HG03045 (cell line): ENCODE results near the gene DPEP3.

ENCODE experiments used
- ATAC-seq: cut with Tn5 transposase; IDR thresholded peaks from one replicate; pipeline ENCODE4 v1.9.1; 2021; ENCODE audit warnings: mild to moderate bottlenecking, moderate library complexity; ENCODE audit not compliant: unreplicated experiment

The DPEP3 gene

DNA sequence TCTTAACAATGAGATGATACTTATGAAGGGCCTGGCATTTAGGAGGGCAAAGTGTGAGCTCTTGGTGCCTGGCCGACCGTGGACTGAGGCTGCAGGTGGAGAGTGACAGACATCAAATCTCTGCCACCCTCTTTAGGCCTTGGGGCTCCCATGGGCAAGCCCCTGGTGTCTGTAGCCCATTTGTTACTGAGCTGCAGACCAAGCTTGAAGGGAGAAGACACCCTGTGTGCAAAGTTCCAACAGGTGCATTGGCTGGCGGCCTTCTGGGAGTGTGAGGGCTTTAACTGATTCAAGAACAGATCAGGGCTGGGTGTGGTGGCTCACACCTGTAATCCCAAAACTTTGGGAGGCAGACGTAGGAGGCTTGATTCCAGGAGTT lies 47.8 kb downstream of the DPEP3 start:
- no peak for ATAC-seq

DNA sequence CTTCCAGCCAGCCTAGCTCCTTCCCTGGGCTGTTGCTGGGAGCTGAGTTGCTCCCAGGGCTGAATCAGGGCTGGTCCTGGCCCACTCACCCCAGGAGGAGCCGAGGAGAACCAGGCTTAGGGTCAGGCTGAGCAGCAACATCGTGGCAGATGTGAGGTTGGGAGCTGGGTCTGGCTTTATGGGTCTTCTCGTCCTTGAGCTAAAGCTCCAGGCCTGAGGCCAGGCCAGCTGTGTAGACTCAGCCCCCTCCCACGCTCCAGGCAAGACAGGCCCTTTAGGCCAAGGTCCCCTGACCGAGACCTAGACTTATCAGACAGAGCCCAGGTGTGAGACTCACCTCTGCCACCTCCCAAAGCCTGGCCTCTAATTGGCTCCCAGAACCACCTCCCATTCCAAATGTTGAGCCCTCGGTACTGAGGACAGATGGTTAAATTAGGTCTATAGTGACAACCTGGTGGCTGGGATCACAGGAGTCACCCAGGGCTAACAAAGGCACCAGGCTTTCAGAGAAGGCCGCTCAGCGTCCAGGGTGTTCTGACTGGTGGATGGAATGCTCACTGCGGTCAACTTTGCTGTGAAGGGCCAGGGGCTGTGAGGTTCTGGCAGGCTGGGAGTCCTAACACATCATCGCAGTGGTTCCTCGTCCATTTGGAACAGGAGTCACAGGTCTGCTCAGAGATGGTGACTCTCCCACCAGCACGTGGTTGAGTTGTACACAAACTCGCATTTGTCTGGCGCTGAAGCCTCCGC lies 48.4 kb downstream of the DPEP3 start, which contains the start of gene CTRL:
Gene CTRL (minus strand): TSS at position 151 of the 750 bp plus-strand sequence. CDS start 10 bp downstream, at position 141.
- ATAC-seq: no peak

DNA sequence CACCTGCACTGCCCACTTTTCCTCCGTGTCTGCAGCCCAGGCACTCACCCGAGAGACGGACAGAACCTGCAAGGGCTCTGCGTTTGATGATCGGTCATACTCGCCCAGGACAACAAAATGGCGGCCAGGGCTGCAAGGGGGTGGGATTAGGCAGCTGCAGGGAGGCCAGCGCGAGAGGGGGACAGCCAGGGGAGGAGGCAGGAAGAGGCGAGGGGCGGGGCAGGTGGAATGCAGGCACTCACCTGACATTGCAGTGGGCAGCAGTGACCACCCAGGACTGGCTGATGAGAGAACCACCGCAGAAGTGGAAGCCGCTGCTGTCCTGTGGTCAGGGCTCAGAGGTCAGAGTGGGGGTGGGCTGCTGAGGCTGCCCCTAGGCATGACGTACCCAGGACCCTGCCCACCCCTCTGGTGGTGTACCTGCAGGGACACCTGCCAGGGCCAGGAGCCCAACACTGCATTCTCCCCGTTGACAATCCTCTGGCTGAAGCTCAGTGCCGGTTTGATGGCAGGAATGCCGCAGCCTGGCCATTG lies 49.6 kb downstream of the DPEP3 start:
- no peak for ATAC-seq

DNA sequence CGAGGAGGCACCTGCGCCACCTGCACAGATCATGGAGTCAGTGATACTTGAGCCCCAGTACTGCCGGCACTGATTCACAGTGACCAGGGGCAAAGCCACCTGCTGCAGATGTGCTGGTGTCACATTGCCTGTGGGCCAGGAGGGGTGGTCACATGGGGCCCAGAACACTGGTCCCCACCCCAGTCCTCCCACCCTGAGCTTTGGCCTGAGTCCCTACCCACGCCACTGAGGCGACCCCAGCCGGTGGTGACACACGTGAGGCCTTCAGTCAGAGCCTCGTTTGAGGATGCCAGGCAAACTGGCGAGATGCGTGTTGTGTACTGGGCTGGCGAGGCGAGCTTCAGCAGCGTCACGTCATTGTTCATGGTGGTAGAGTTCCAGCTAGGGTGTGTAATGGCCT lies 50.1 kb downstream of the DPEP3 start:
- no peak for ATAC-seq

DNA sequence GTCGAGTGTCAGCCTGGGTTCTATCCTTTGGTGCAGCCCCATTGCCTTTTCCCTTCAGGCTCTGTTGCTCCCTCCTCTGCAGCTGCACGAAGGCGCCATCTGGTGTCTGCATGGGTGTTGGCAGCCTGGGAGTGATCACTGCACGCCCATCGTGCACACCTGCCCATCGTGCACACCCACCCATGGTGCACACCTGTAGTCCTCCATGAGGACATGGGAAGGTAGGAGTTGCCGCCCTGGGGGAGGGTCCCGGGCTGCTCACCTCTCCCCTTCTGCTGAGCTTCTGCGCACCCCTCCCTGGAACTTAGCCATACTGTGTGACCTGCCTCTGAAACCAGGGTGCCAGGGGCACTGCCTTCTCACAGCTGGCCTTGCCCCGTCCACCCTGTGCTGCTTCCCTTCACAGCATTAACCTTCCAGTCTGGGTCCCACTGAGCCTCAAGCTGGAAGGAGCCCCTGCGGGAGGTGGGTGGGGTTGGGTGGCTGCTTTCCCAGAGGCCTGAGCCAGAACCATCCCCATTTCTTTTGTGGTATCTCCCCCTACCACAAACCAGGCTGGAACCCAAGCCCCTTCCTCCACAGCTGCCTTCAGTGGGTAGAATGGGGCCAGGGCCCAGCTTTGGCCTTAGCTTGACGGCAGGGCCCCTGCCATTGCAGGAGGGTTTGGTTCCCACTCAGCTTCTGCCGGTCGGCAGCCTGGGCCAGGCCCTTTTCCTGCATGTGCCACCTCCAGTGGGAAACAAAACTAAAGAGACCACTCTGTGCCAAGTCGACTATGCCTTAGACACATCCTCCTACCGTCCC lies 51.5 kb downstream of the DPEP3 start:
- ATAC-seq: no peak

DNA sequence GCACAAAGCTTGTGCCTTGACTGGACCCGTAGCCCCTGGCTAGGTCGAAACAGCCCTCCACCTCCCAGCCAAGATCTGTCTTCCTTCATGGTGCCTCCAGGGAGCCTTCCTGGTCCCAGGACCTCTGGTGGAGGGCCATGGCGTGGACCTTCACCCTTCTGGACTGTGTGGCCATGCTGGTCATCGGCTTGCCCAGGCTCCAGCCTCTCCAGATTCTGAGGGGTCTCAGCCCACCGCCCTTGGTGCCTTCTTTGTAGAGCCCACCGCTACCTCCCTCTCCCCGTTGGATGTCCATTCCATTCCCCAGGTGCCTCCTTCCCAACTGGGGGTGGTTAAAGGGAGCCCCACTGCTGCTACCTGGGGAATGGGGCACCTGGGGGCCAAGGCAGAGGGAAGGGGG lies 52.2 kb downstream of the DPEP3 start:
- ATAC-seq: no peak

DNA sequence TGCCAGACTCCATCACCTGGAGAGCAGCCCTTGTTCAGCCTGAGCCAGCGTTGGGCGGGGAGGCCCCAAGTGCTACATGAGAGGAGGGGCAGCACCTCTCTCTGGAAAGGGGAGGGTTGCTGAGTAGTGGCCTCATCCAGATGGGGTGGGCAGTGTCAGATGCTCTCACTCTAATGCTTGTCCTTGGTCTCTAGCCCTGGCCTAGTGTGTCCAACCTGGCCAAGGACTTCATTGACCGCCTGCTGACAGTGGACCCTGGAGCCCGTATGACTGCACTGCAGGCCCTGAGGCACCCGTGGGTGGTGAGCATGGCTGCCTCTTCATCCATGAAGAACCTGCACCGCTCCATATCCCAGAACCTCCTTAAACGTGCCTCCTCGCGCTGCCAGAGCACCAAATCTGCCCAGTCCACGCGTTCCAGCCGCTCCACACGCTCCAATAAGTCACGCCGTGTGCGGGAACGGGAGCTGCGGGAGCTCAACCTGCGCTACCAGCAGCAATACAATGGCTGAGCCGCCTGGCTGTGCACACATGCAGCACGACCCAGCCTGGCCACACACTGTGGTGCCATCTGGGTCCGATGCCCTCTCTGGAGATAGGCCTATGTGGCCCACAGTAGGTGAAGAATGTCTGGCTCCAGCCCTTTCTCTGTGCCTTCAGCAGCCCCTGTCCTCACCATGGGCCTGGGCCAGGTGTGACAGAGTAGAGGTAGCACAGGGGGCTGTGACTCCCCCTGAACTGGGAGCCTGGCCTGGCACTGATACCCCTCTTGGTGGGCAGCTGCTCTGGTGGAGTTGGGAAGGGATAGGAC lies 53.0 kb downstream of the DPEP3 start:
- no peak for ATAC-seq

DNA sequence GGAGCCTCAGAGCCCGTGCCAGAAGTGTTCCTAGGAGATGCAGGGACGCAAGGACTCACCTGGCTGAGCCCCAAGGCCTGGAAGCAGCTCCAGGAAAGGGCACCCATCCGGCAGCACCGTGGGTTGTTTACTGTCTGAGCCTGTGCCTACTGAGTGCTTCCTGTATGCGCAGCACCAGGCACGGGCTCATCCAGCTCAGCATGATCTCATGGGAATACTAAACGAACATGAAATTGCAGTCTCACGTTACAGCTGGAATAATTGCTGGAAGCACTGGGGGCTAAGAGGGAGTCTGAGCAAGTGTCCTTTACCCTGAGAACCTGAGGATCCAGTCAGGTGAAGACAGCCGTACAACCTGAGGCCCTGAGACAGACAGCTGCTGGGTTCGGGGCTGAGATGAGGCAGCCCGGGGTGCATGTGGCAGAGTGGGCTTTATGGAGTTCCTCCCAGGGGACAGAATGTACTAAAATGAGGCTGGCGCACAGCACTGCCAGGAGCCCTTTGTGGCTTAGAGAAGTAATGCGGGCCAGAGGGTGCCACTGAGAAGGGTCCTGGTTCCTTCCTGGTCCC lies 54.0 kb downstream of the DPEP3 start:
- no peak for ATAC-seq
